ENCODE results near the gene KCNAB2. TPM values are rescaled to one million over a fixed set of nuclear protein-coding genes. Genes with fewer than 3 reads are reported as not detected.

KCNAB2 gene
- total RNA-seq, 1 donor from 2014 or later: 7.2 TPM

DNA sequence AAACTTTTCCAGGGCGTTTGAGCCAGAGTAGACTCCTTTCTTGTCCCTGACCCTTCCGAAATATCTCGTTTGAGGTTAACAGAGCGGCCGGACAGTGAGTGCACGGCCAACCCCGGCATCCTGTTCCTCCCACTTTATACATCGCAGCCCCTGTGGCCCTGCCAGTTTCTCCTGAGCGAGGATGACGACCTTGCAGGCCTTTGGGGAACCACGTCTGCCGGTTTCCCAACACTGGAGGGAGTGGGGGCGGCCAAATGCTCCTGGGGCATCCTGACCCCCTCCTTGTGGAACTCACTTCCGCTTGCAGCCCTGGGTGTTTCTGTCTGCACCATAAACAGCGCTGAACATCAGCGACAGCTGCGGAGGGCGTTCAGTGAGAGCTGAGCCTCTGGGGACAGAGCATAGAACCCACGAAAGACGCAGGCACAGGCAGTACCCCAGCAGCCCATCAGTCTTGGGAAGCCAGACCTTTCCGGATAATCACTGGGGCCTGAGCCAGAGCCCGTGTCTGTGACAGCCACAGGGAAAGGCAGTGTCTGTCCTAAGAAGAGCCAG lies 4.8 kb upstream of the KCNAB2 start:
- H3K4me1 Mint-ChIP-seq (ENCODE audit: unreplicated experiment): peaks cover 4% of the 10 kb centered on the region
- no peak for DNase-seq (ENCODE audit: extremely low spot score, unreplicated experiment)
- no peak overlapping the region for H3K27ac Mint-ChIP-seq
- H3K36me3 Mint-ChIP-seq: no peaks in the 10 kb centered on the region
- no peaks in the 10 kb centered on the region for H3K9me3 Mint-ChIP-seq
- TF ChIP-seq, protein P1, sequence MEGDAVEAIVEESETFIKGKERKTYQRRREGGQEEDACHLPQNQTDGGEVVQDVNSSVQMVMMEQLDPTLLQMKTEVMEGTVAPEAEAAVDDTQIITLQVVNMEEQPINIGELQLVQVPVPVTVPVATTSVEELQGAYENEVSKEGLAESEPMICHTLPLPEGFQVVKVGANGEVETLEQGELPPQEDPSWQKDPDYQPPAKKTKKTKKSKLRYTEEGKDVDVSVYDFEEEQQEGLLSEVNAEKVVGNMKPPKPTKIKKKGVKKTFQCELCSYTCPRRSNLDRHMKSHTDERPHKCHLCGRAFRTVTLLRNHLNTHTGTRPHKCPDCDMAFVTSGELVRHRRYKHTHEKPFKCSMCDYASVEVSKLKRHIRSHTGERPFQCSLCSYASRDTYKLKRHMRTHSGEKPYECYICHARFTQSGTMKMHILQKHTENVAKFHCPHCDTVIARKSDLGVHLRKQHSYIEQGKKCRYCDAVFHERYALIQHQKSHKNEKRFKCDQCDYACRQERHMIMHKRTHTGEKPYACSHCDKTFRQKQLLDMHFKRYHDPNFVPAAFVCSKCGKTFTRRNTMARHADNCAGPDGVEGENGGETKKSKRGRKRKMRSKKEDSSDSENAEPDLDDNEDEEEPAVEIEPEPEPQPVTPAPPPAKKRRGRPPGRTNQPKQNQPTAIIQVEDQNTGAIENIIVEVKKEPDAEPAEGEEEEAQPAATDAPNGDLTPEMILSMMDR (conservative IDR thresholded peaks at IDR 0.05): no peak
- H3K4me3 Mint-ChIP-seq: no peak overlapping the region
- H3K27me3 Mint-ChIP-seq: peaks cover 16% of the 10 kb centered on the region

DNA sequence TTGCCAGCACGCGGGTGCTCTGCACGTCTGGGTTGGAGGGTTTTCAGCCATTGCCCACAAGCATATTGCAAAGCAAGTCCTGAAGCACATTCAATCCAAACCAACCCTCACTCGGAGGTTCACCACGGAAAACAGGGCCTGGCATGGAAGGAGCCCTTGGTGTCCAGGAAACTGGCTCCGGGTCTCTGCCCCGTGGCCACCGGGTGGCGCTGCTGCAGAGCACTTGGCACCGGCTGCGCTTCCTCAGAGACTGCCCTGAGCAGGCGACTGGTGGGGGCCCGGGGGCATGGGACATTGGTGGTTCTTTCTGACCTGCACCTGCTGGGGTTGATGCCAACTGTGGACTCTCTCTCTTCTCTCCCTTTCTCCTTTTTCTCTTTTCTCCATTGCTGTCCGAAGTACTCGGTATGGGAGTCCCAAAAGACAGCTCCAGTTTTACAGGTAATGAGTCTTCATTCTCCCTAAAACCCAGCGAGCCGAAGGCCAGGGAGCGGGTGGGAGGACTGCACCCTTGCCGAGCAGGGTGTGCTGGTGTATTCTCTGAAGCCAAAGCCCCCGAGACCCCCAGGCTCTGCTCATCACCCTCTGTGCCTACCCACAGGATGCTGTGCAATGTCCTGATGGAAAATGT lies 4.1 kb upstream of the KCNAB2 start:
- TF ChIP-seq, protein P1 (conservative IDR thresholded peaks at IDR 0.05): peak; percentile 76
- DNase-seq (ENCODE audit: extremely low spot score, unreplicated experiment): no peak
- H3K27me3 Mint-ChIP-seq: peaks cover 22% of the 10 kb centered on the region
- no peak overlapping the region for H3K27ac Mint-ChIP-seq
- peaks cover 4% of the 10 kb centered on the region for H3K4me1 Mint-ChIP-seq (ENCODE audit: unreplicated experiment)
- no peaks in the 10 kb centered on the region for H3K9me3 Mint-ChIP-seq
- no peak overlapping the region for H3K4me3 Mint-ChIP-seq
- H3K36me3 Mint-ChIP-seq: no peaks in the 10 kb centered on the region

DNA sequence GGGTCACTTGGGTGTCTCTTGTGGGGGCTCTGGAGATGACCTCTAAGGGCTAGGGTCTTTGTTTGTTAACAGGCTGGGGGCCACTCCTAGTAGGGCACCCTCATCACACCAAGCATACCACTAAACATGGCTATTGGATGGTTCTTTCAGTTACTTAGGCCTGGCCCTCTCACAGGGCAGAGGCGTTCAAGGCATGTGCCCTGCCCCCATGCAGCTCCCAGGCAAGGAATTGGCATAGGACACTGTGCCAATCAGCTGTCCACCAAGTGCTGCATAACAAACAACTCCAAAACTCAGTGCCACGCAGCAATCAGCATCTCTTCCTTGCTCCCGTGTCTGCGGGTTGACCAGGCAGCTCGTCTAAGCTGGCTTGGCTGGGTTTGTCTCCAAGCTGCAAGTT lies 2.1 kb upstream of the KCNAB2 start:
- DNase-seq (ENCODE audit: extremely low spot score, unreplicated experiment): no peak
- Mint-ChIP-seq H3K36me3 (no peaks in the 10 kb centered on the region), H3K27ac (no peak overlapping the region), H3K27me3 (peaks cover 32% of the 10 kb centered on the region), H3K4me1 (ENCODE audit: unreplicated experiment) (peaks cover 4% of the 10 kb centered on the region), H3K9me3 (no peaks in the 10 kb centered on the region), H3K4me3 (no peak overlapping the region)
- TF ChIP-seq, protein P1 (conservative IDR thresholded peaks at IDR 0.05): no peak

DNA sequence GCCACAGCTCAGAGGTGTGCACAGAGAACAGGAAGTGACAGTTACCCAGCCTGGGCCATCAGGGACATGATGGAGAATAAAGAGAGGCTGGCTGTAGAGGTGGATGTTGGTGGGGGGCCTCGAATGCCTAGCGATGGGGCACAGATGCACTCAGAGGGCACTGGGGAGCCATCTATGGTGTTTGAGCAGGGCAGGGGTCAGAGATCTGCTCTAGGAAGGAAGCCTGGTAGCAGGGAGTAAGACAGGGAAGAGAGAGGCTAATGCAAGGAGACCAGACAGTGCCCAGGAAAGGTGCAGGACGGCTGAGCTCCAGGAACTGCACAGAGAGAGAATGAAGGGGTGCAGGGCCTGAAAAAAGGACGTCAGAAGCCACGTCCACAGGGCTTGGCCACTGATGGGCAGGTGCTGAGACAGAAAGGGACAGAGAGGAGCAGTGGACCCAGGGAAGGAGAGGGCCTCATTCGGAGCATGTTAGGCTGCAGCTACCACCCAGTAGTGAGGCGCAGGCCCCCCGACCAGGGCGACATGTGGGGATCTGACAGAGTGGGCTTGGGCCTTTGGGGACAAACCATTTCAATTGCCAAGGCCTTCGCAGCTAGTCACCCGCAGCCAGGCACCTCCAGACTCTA lies 1.1 kb upstream of the KCNAB2 start:
- Mint-ChIP-seq H3K27me3 (peaks cover 32% of the 10 kb centered on the region), H3K4me3 (no peak overlapping the region), H3K4me1 (ENCODE audit: unreplicated experiment) (peaks cover 4% of the 10 kb centered on the region), H3K27ac (no peak overlapping the region), H3K36me3 (no peaks in the 10 kb centered on the region), H3K9me3 (no peaks in the 10 kb centered on the region)
- TF ChIP-seq, protein P1 (conservative IDR thresholded peaks at IDR 0.05): no peak
- DNase-seq (ENCODE audit: extremely low spot score, unreplicated experiment): no peak

DNA sequence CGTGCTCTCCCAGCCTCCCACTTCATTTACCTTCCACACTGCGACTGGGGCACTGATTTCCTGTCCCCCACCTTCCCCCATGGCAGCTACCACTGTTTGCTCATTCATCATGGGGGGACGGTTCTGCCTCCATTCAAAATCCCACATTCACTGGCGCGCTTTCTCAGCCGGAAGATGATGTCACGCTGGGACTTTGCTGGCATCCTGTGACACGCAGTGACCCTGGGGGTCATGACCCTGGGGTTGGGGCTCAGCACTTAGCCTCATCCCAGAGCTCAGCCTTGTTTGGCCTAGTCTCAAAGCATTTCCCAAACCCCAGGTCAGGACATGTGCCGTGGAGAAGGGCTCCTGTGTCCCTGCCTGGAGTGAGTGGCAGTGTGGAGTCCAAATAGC lies 582 bp upstream of the KCNAB2 start:
- TF ChIP-seq, protein P1 (conservative IDR thresholded peaks at IDR 0.05): no peak
- Mint-ChIP-seq H3K9me3 (no peaks in the 10 kb centered on the region), H3K4me1 (ENCODE audit: unreplicated experiment) (peaks cover 4% of the 10 kb centered on the region), H3K27me3 (peaks cover 33% of the 10 kb centered on the region), H3K27ac (no peak overlapping the region), H3K36me3 (no peaks in the 10 kb centered on the region), H3K4me3 (no peak overlapping the region)
- DNase-seq (ENCODE audit: extremely low spot score, unreplicated experiment): no peak

Data from type B pancreatic cell (in vitro differentiated cells).